ENCODE results near the gene DYNLT2B. TPM values are rescaled to one million over a fixed set of nuclear protein-coding genes. Genes with fewer than 3 reads are reported as not detected.

Gene DYNLT2B
- total and polyA plus RNA-seq, 2 experiments from 2014 or later = 10.9 to 23.5 TPM

GRCh38 chr3:196341137-196341536, 23.1 kb upstream of the DYNLT2B start:
- Histone ChIP-seq H4K20me1 (ENCODE audit: insufficient read depth, poor library complexity, severe bottlenecking) (no peaks in the 10 kb centered on the region), H3K36me3 (replicated peaks; ENCODE audit: insufficient read depth, low read depth) (no peaks in the 10 kb centered on the region), H3K27ac (no peak overlapping the region), H3K79me2 (no peaks in the 10 kb centered on the region), H3K9me3 (ENCODE audit: low read depth) (no peaks in the 10 kb centered on the region), H2AFZ (no peak overlapping the region), H3K9me2 (replicated peaks; ENCODE audit: insufficient read depth) (no peaks in the 10 kb centered on the region), H3K4me2 (no peak overlapping the region), H3K27me3 (no peaks in the 10 kb centered on the region), H3K4me1 (ENCODE audit: insufficient read depth) (no peaks in the 10 kb centered on the region), H3K4me3 (no peak overlapping the region)
- 88% methylated on average over 7 of the region's 7 CpGs for WGBS (ENCODE audit: low lambda C conversion rate, missing lambda C conversion rate)
- no peak for DNase-seq (ENCODE audit: low spot score)
- TF ChIP-seq EZH2phosphoT487 (IDR thresholded peaks at IDR 0.05; ENCODE audit: low read depth, severe bottlenecking, unreplicated experiment) = no peak
- TF ChIP-seq, protein P1, sequence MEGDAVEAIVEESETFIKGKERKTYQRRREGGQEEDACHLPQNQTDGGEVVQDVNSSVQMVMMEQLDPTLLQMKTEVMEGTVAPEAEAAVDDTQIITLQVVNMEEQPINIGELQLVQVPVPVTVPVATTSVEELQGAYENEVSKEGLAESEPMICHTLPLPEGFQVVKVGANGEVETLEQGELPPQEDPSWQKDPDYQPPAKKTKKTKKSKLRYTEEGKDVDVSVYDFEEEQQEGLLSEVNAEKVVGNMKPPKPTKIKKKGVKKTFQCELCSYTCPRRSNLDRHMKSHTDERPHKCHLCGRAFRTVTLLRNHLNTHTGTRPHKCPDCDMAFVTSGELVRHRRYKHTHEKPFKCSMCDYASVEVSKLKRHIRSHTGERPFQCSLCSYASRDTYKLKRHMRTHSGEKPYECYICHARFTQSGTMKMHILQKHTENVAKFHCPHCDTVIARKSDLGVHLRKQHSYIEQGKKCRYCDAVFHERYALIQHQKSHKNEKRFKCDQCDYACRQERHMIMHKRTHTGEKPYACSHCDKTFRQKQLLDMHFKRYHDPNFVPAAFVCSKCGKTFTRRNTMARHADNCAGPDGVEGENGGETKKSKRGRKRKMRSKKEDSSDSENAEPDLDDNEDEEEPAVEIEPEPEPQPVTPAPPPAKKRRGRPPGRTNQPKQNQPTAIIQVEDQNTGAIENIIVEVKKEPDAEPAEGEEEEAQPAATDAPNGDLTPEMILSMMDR (IDR thresholded peaks at IDR 0.05; ENCODE audit: poor library complexity) = no peak
- TF ChIP-seq EZH2 (IDR thresholded peaks at IDR 0.05; ENCODE audit: borderline replicate concordance) = no peak

GRCh38 chr3:196340466-196340865, 22.4 kb upstream of the DYNLT2B start:
- H3K4me1 ChIP-seq (ENCODE audit: insufficient read depth) = no peaks in the 10 kb centered on the region
- H2AFZ ChIP-seq = no peak overlapping the region
- TF ChIP-seq EZH2phosphoT487 (IDR thresholded peaks at IDR 0.05; ENCODE audit: low read depth, severe bottlenecking, unreplicated experiment) (no peak), EZH2 (IDR thresholded peaks at IDR 0.05; ENCODE audit: borderline replicate concordance) (no peak)
- TF ChIP-seq, protein P1 (IDR thresholded peaks at IDR 0.05; ENCODE audit: poor library complexity) = no peak
- H3K79me2 ChIP-seq = no peaks in the 10 kb centered on the region
- no peaks in the 10 kb centered on the region for H3K9me3 ChIP-seq (ENCODE audit: low read depth)
- H3K36me3 ChIP-seq (replicated peaks; ENCODE audit: insufficient read depth, low read depth) = no peaks in the 10 kb centered on the region
- no peak overlapping the region for H3K4me3 ChIP-seq
- no peak overlapping the region for H3K27ac ChIP-seq
- H3K4me2 ChIP-seq = no peak overlapping the region
- H3K9me2 ChIP-seq (replicated peaks; ENCODE audit: insufficient read depth) = no peaks in the 10 kb centered on the region
- no peaks in the 10 kb centered on the region for H4K20me1 ChIP-seq (ENCODE audit: insufficient read depth, poor library complexity, severe bottlenecking)
- no peak for DNase-seq (ENCODE audit: low spot score)
- 82% methylated on average over 2 of the region's 2 CpGs for WGBS (ENCODE audit: low lambda C conversion rate, missing lambda C conversion rate)
- no peaks in the 10 kb centered on the region for H3K27me3 ChIP-seq

DNA sequence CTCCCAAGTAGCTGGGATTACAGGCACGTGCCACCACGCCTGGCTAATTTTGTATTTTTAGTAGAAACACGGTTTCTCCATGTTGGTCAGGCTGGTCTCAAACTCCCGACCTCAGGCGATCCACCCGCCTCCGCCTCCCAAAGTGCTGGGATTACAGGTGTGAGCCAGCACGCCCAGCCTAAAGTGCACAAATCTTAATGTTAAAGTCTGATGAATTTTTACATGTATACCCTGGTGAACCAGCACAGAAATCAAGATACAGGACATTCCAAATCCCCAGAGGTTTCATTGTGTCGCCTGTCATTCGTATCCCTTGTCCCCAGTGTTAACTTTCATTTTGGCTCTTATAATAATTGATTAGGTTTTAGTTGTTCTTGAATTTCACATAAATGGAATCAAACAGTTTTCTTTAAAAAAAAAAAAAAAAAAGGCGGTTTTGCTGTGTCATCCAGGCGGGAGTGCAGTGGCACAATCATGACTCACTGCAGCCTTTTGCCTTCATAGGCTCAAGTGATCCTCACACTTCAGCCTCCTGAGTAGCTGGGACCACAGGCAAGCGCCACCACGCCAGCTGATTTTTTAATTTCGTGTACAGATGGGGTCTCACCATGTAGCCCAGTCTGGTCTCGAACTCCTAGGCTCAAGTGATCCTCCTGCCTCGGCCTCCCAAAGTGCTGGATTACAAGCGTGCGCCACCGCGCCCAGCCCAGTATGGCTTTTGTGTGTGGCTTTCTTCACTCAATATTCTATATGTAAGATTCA, 21.6 kb upstream of the DYNLT2B start:
- Histone ChIP-seq H2AFZ (no peak overlapping the region), H3K9me3 (ENCODE audit: low read depth) (no peaks in the 10 kb centered on the region), H4K20me1 (ENCODE audit: insufficient read depth, poor library complexity, severe bottlenecking) (no peaks in the 10 kb centered on the region), H3K79me2 (no peaks in the 10 kb centered on the region), H3K9me2 (replicated peaks; ENCODE audit: insufficient read depth) (no peaks in the 10 kb centered on the region), H3K4me2 (no peak overlapping the region), H3K4me3 (no peak overlapping the region), H3K36me3 (replicated peaks; ENCODE audit: insufficient read depth, low read depth) (no peaks in the 10 kb centered on the region), H3K4me1 (ENCODE audit: insufficient read depth) (no peaks in the 10 kb centered on the region), H3K27me3 (no peaks in the 10 kb centered on the region), H3K27ac (no peak overlapping the region)
- WGBS (ENCODE audit: low lambda C conversion rate, missing lambda C conversion rate) = 95% methylated on average over 21 of the region's 21 CpGs
- TF ChIP-seq, protein P1 (IDR thresholded peaks at IDR 0.05; ENCODE audit: poor library complexity) = no peak
- no peak for TF ChIP-seq EZH2 (IDR thresholded peaks at IDR 0.05; ENCODE audit: borderline replicate concordance)
- no peak for TF ChIP-seq EZH2phosphoT487 (IDR thresholded peaks at IDR 0.05; ENCODE audit: low read depth, severe bottlenecking, unreplicated experiment)
- DNase-seq (ENCODE audit: low spot score) = no peak
